Loucy (cell line): Measurements from ENCODE around the gene LPP.
A peak's percentile ranks its signal among the peaks of the same experiment; 100 is the strongest.

Experiments
- CTCF ChIP-seq: fragments of 200-600 bp; sonication (generic); conservative IDR thresholded peaks from 2 replicates; pipeline ENCODE4 v1.5.1; 2014; ENCODE audit warnings: mild to moderate bottlenecking, antibody characterized with exemption, low read length
- EZH2phosphoT487 ChIP-seq: fragments of 200-600 bp; IDR thresholded peaks from 2 replicates; pipeline ENCODE4 v1.6.1; 2018; ENCODE audit warnings: antibody characterized with exemption, mild to moderate bottlenecking, moderate library complexity, borderline replicate concordance

- TF ChIP-seq CTCF = peak; percentile 46
- no peak for TF ChIP-seq EZH2phosphoT487
Measured at GRCh38 chr3:188584958-188585689, 431.2 kb downstream of the LPP start.
